ENCODE measurements around the gene UCHL5.

GRCh38 chr1:192994141-192994540 lies 65.0 kb downstream of the UCHL5 start:
- TF ChIP-seq, protein P1, sequence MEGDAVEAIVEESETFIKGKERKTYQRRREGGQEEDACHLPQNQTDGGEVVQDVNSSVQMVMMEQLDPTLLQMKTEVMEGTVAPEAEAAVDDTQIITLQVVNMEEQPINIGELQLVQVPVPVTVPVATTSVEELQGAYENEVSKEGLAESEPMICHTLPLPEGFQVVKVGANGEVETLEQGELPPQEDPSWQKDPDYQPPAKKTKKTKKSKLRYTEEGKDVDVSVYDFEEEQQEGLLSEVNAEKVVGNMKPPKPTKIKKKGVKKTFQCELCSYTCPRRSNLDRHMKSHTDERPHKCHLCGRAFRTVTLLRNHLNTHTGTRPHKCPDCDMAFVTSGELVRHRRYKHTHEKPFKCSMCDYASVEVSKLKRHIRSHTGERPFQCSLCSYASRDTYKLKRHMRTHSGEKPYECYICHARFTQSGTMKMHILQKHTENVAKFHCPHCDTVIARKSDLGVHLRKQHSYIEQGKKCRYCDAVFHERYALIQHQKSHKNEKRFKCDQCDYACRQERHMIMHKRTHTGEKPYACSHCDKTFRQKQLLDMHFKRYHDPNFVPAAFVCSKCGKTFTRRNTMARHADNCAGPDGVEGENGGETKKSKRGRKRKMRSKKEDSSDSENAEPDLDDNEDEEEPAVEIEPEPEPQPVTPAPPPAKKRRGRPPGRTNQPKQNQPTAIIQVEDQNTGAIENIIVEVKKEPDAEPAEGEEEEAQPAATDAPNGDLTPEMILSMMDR (IDR thresholded peaks at IDR 0.05; ENCODE audit: extremely low read depth in 1 of 2, insufficient read depth in 1 of 2, low read depth in 1 of 2, low read length in 2 of 2) = no peak
- no peak for TF ChIP-seq POLR2A (IDR thresholded peaks at IDR 0.05; ENCODE audit: low read depth, low read length)

Data from endothelial cell of umbilical vein (primary cell).